OCI-LY1 (cell line): ENCODE results near the gene PVR.
"Not testable (repeated sequence)": the region's sequence is repeated elsewhere in the genome, so short reads cannot be mapped to it uniquely, and the experiment has no call there.

ENCODE experiments used
- H2AFZ ChIP-seq: fragments of 200-600 bp; sonication (generic), shearing (Covaris generic); 2 replicates; pipeline ENCODE4 v1.6.0; 2014; ENCODE audit warnings: antibody characterized with exemption, mild to moderate bottlenecking, low read length
- H3F3A ChIP-seq: fragments of 200-600 bp; sonication (generic), shearing (Covaris generic); 2 replicates; pipeline ENCODE4 v1.6.0; 2014; ENCODE audit warnings: mild to moderate bottlenecking, antibody characterized with exemption, low read length, moderate library complexity; ENCODE audit not compliant: insufficient read depth
- H3K27ac ChIP-seq: fragments of 200-600 bp; sonication (generic); 2 replicates; pipeline ENCODE4 v1.5.1; 2014; ENCODE audit warnings: low read length, mixed run types, mild to moderate bottlenecking, low read depth; ENCODE audit not compliant: poor library complexity, severe bottlenecking
- H3K27me3 ChIP-seq: fragments of 200-600 bp; sonication (generic); 2 replicates; pipeline ENCODE4 v1.6.0; 2014; ENCODE audit warnings: antibody characterized with exemption, mild to moderate bottlenecking, low read length, moderate library complexity; ENCODE audit not compliant: insufficient read depth
- H3K36me3 ChIP-seq: fragments of 200-600 bp; sonication (generic); 2 replicates; pipeline ENCODE4 v1.6.1; 2014; ENCODE audit warnings: mild to moderate bottlenecking, antibody characterized with exemption, low read length, moderate library complexity, mixed read lengths; ENCODE audit not compliant: insufficient read depth
- H3K4me1 ChIP-seq: fragments of 200-600 bp; sonication (generic); 2 replicates; pipeline ENCODE4 v1.5.1; 2014; ENCODE audit warnings: mild to moderate bottlenecking, low read length, moderate library complexity; ENCODE audit not compliant: insufficient read depth, severe bottlenecking
- H3K4me2 ChIP-seq: fragments of 200-600 bp; sonication (generic), shearing (Covaris generic); 2 replicates; pipeline ENCODE4 v1.6.1; 2014; ENCODE audit warnings: low read length
- H3K4me3 ChIP-seq: fragments of 200-600 bp; sonication (generic); 2 replicates; pipeline ENCODE4 v1.5.1; 2014; ENCODE audit warnings: low read length, low read depth, mild to moderate bottlenecking, mixed read lengths; ENCODE audit not compliant: poor library complexity, severe bottlenecking
- H3K79me2 ChIP-seq: fragments of 200-600 bp; shearing (Covaris generic); 2 replicates; pipeline ENCODE4 v1.6.1; 2016; ENCODE audit warnings: mixed run types, low read length, mixed read lengths; ENCODE audit not compliant: insufficient read depth
- H3K9ac ChIP-seq: fragments of 200-600 bp; sonication (generic), shearing (Covaris generic); 2 replicates; pipeline ENCODE4 v1.6.1; 2014; ENCODE audit warnings: mild to moderate bottlenecking, low read length, mixed read lengths
- H3K9me2 ChIP-seq: fragments of 200-600 bp; sonication (generic), shearing (Covaris generic); 2 replicates; pipeline ENCODE4 v1.6.1; 2014; ENCODE audit warnings: low read depth, mild to moderate bottlenecking, low read length, mixed read lengths
- H3K9me3 ChIP-seq: fragments of 200-600 bp; shearing (Covaris generic); 2 replicates; pipeline ENCODE4 v1.6.1; 2014; ENCODE audit warnings: low read length, mixed read lengths
- H4K20me1 ChIP-seq: fragments of 200-600 bp; sonication (generic), shearing (Covaris generic); 2 replicates; pipeline ENCODE4 v1.6.0; 2016; ENCODE audit warnings: mild to moderate bottlenecking, low read length; ENCODE audit not compliant: insufficient read depth
- CTCF ChIP-seq: fragments of 200-600 bp; sonication (generic), shearing (Covaris generic); IDR thresholded peaks from 2 replicates; pipeline ENCODE4 v1.5.1; 2017; ENCODE audit warnings: mild to moderate bottlenecking, antibody characterized with exemption, low read length, moderate library complexity, mixed read lengths
- EZH2 ChIP-seq: fragments of 200-600 bp; sonication (generic), shearing (Covaris generic); IDR thresholded peaks from 2 replicates; pipeline ENCODE4 v1.8.0; 2017; ENCODE audit warnings: borderline replicate concordance, mixed run types, mild to moderate bottlenecking, antibody characterized with exemption, low read length, moderate library complexity, mixed read lengths

Gene PVR

GRCh38 chr19:44681992-44682790 is 38.5 kb downstream of the PVR start:
- no peak overlapping the region for H3K4me2 ChIP-seq
- no peak for TF ChIP-seq EZH2
- TF ChIP-seq CTCF: no peak
- H3F3A ChIP-seq: no peaks in the 10 kb centered on the region

DNA sequence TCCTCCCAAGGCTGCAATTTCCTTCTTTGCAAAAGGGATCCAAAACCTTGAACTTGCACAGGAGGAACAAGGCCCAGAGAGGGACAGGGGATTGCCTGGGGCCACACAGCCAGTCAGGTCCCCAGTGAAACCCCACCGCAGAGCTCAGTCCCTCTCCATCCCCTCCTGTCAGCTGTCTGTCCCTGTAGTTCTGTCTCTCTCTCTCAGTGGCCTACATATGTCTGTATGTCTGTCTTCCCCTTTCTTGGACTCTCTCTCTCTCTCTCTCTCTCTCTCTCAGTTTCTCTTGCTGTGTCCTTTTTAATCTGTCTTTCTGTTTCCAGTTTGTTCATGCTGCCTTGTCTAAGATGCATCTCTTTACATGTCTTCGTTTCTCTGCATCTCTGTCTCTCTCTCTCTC is 39.1 kb downstream of the PVR start:
- H3K79me2 ChIP-seq: no peaks in the 10 kb centered on the region
- TF ChIP-seq CTCF (no peak), EZH2 (no peak)
- no peak overlapping the region for H3K4me2 ChIP-seq
- H3K36me3 ChIP-seq: no peaks in the 10 kb centered on the region
- no peaks in the 10 kb centered on the region for H3K4me1 ChIP-seq
- no peaks in the 10 kb centered on the region for H3K9me2 ChIP-seq
- no peak overlapping the region for H3K9ac ChIP-seq
- H4K20me1 ChIP-seq: no peaks in the 10 kb centered on the region
- H3F3A ChIP-seq: no peaks in the 10 kb centered on the region
- H3K4me3 ChIP-seq: no peak overlapping the region
- no peak overlapping the region for H2AFZ ChIP-seq
- H3K9me3 ChIP-seq: no peaks in the 10 kb centered on the region
- H3K27ac ChIP-seq: no peak overlapping the region
- H3K27me3 ChIP-seq: no peaks in the 10 kb centered on the region

More at GRCh38 chr19:44681992-44682790, 38.5 kb downstream of the PVR start:
- H3K27ac ChIP-seq: no peak overlapping the region
- H3K9me3 ChIP-seq: no peaks in the 10 kb centered on the region
- no peak overlapping the region for H3K4me3 ChIP-seq
- H3K9ac ChIP-seq: no peak overlapping the region
- no peaks in the 10 kb centered on the region for H3K79me2 ChIP-seq
- no peak overlapping the region for H2AFZ ChIP-seq
- no peaks in the 10 kb centered on the region for H4K20me1 ChIP-seq
- no peaks in the 10 kb centered on the region for H3K36me3 ChIP-seq
- no peaks in the 10 kb centered on the region for H3K27me3 ChIP-seq
- no peaks in the 10 kb centered on the region for H3K4me1 ChIP-seq
- H3K9me2 ChIP-seq: no peaks in the 10 kb centered on the region

DNA sequence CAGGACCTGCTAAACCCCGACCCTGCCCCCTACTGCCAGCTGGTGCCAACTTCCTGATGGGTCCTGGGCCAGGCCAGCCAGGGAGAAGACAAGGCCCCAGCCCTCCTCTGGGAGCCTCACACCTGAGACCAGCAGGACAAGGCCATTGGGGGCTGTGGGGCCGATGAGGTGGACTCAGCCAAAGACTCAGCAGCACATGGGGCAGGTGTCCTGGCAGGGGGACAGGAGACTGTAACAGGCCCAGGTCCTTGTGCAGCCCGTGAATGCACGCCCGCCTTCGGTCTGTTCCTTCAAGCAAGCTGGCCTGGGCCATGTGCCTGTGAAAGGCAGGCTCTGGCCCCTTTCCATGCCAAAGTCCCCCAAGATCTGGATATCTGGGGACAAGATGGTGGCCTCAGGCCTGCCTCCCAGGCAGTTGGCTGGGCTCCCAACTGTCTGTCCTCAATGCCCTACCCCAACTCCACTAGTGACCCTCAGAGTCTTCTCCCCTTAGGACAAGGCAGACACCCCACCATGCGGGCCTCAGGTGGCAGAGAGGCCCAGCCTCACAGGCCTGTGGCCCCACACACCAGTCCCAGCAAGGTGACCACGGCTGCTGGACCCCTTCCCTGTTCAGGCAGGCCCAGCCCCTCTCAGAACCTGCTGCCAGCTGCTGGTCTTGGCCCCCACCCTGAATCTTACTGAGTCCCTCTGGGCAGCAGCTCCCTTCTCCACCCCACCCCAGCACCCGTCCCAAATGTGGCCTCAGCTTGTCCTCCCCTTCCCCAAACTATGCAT is 39.9 kb downstream of the PVR start:
- Histone ChIP-seq H3K4me1 (no peaks in the 10 kb centered on the region), H3K4me3 (no peak overlapping the region), H3F3A (no peaks in the 10 kb centered on the region), H3K9me2 (no peaks in the 10 kb centered on the region), H3K27me3 (no peaks in the 10 kb centered on the region), H3K9ac (no peak overlapping the region), H3K36me3 (no peaks in the 10 kb centered on the region), H3K27ac (no peak overlapping the region), H4K20me1 (no peaks in the 10 kb centered on the region), H3K79me2 (no peaks in the 10 kb centered on the region), H3K9me3 (no peaks in the 10 kb centered on the region), H3K4me2 (no peak overlapping the region), H2AFZ (no peak overlapping the region)
- no peak for TF ChIP-seq CTCF
- no peak for TF ChIP-seq EZH2

DNA sequence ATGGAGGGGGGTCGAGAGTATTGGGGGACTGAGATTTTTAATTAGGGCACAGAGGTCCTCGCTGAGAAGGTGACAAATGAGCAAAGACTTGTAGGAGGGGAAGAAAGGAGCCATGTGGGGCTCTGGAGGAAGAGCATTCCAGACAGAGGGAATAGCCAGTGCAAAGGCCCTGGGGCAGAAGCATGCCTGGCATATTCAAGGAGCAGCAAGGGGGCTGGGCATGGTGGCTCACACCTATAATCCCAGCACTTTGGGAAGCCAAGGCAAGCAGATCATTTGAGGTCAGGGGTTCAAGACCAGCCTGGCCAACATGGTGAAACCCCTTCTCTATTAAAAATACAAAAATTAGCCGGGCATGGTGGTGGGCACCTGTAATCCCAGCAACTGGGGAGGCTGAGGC is 40.7 kb downstream of the PVR start:
- not testable (repeated sequence) for H3K27ac ChIP-seq, H4K20me1 ChIP-seq, H3K4me1 ChIP-seq, H3K36me3 ChIP-seq, H3K4me2 ChIP-seq, H2AFZ ChIP-seq, H3K79me2 ChIP-seq, H3K9ac ChIP-seq, H3K9me3 ChIP-seq, H3K9me2 ChIP-seq, H3K4me3 ChIP-seq, H3F3A ChIP-seq, H3K27me3 ChIP-seq
